ENCODE data around the gene PHF23.

DNA sequence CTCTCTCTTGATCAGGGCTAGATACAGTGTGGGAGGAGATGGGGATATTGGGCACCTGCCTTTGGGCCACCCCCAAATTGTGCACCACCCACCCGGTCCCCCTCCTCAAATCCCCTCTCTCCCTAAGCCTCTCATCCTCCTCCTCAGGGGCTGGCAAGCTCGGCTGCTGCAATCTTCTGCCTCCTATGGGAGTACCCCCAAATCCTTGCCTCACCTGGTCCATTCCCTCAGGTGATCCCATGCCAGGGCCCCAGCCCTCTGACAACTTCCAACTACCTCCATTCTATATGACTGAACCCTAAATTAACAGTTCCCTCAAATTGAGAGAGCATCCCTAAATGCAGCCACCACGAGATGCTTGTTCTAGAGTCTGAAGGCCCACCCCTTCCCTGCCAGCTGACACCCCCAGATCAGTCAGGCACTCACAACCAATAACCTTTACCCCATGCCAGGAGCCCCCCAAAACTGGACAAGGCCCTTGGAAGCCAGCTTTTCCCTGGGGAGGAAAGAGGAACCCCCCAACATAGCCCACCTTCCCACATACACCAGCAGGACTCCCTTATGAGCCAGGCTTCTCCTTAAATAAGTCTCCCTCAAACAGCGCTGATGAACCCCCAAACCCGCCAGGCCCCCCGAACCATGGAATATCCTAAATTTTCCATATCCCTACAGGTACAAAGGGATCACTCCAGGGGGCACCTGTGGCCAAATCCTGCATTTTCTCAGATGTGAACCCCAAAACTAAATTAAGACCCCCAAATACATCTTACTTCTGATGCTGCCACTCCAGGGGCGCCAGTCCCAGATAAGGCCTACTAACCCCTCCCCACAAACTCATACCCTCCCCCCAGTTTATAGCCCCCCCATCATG lies 22.8 kb downstream of the PHF23 start:
- TF ChIP-seq, protein P1, sequence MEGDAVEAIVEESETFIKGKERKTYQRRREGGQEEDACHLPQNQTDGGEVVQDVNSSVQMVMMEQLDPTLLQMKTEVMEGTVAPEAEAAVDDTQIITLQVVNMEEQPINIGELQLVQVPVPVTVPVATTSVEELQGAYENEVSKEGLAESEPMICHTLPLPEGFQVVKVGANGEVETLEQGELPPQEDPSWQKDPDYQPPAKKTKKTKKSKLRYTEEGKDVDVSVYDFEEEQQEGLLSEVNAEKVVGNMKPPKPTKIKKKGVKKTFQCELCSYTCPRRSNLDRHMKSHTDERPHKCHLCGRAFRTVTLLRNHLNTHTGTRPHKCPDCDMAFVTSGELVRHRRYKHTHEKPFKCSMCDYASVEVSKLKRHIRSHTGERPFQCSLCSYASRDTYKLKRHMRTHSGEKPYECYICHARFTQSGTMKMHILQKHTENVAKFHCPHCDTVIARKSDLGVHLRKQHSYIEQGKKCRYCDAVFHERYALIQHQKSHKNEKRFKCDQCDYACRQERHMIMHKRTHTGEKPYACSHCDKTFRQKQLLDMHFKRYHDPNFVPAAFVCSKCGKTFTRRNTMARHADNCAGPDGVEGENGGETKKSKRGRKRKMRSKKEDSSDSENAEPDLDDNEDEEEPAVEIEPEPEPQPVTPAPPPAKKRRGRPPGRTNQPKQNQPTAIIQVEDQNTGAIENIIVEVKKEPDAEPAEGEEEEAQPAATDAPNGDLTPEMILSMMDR (IDR thresholded peaks at IDR 0.05), result no peak
- TF ChIP-seq POLR2A (IDR thresholded peaks at IDR 0.05), result no peak

Data from ovary (tissue), 3 donors.